GM23338 (cell line): Measurements from ENCODE around the gene EFS.

Experiments
- CREB1 ChIP-seq: fragments of 250-450 bp; sonication (Bioruptor Pico); IDR thresholded peaks from 2 replicates; pipeline ENCODE4 v1.5.0; 2020; ENCODE audit warnings: low read depth, mild to moderate bottlenecking, moderate library complexity
- CTCF ChIP-seq, 2 experiments: fragments of 200-600 bp in 1 of 2; sonication (generic) in 1 of 2; conservative IDR thresholded peaks; 2 replicates each; pipeline versions ENCODE4 v1.5.1 to v1.6.1; 2016 to 2017; ENCODE audit warnings: antibody characterized with exemption in 2 of 2, low read depth in 2 of 2, mild to moderate bottlenecking in 2 of 2, moderate library complexity in 1 of 2
- EZH2 ChIP-seq: fragments of 200-600 bp; sonication (generic); IDR thresholded peaks from one replicate; pipeline ENCODE4 v1.8.0; 2017; ENCODE audit warnings: antibody characterized with exemption, mild to moderate bottlenecking, low read depth; ENCODE audit not compliant: unreplicated experiment
- POLR2AphosphoS5 ChIP-seq: IDR thresholded peaks from 2 replicates; pipeline ENCODE4 v1.6.1; 2016; ENCODE audit warnings: antibody characterized with exemption, low read depth
- TF ChIP-seq, protein P1 (sequence below): IDR thresholded peaks from one replicate; pipeline ENCODE4 v1.6.1; 2018; ENCODE audit warnings: antibody characterized with exemption; ENCODE audit not compliant: unreplicated experiment

DNA sequence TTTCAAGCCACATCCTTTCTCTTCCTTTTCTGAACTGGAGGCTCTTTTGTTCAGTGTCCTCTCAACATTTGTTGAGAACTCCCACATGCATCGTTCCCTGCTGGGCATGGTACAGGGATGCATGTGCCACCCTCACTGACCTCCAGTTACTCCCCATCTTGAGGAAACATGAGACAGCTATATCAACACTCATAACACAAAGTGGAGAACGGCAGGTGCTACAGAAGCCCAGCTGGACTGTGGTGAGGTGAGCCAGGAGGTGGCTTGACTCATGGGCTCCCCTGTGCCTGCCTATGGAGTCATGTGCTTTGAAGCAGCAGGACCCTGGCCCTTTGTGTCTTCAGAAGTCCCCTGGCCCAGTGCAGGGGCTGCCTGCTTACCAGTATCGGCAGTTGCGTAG lies 33.4 kb upstream of the EFS start:
- TF ChIP-seq, protein P1, sequence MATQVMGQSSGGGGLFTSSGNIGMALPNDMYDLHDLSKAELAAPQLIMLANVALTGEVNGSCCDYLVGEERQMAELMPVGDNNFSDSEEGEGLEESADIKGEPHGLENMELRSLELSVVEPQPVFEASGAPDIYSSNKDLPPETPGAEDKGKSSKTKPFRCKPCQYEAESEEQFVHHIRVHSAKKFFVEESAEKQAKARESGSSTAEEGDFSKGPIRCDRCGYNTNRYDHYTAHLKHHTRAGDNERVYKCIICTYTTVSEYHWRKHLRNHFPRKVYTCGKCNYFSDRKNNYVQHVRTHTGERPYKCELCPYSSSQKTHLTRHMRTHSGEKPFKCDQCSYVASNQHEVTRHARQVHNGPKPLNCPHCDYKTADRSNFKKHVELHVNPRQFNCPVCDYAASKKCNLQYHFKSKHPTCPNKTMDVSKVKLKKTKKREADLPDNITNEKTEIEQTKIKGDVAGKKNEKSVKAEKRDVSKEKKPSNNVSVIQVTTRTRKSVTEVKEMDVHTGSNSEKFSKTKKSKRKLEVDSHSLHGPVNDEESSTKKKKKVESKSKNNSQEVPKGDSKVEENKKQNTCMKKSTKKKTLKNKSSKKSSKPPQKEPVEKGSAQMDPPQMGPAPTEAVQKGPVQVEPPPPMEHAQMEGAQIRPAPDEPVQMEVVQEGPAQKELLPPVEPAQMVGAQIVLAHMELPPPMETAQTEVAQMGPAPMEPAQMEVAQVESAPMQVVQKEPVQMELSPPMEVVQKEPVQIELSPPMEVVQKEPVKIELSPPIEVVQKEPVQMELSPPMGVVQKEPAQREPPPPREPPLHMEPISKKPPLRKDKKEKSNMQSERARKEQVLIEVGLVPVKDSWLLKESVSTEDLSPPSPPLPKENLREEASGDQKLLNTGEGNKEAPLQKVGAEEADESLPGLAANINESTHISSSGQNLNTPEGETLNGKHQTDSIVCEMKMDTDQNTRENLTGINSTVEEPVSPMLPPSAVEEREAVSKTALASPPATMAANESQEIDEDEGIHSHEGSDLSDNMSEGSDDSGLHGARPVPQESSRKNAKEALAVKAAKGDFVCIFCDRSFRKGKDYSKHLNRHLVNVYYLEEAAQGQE = no peak
- no peak for TF ChIP-seq CTCF (conservative IDR thresholded peaks at IDR 0.05; ENCODE audit: low read depth in 2 of 2)
- TF ChIP-seq EZH2 = no peak
- no peak for TF ChIP-seq CREB1 (CRISPR knock-in tag)
- TF ChIP-seq POLR2AphosphoS5 = no peak
